Retinal pigment epithelial cell (primary cell): ENCODE measurements around the gene FOS.

Experiments
- DNase-seq: peaks from one replicate; pipeline ENCODE4 v3.0.0-alpha.2; 2010; ENCODE audit warnings: low read depth
- H3K4me3 ChIP-seq: 2 replicates; pipeline ENCODE4 v1.5.1; 2011; ENCODE audit warnings: mild to moderate bottlenecking, low read length, control low read depth, moderate library complexity
- TF ChIP-seq, protein P1 (sequence below): conservative IDR thresholded peaks from 2 replicates; pipeline ENCODE4 v1.5.1; 2011; ENCODE audit warnings: low read depth, low read length, control low read depth, inconsistent platforms

FOS gene

DNA sequence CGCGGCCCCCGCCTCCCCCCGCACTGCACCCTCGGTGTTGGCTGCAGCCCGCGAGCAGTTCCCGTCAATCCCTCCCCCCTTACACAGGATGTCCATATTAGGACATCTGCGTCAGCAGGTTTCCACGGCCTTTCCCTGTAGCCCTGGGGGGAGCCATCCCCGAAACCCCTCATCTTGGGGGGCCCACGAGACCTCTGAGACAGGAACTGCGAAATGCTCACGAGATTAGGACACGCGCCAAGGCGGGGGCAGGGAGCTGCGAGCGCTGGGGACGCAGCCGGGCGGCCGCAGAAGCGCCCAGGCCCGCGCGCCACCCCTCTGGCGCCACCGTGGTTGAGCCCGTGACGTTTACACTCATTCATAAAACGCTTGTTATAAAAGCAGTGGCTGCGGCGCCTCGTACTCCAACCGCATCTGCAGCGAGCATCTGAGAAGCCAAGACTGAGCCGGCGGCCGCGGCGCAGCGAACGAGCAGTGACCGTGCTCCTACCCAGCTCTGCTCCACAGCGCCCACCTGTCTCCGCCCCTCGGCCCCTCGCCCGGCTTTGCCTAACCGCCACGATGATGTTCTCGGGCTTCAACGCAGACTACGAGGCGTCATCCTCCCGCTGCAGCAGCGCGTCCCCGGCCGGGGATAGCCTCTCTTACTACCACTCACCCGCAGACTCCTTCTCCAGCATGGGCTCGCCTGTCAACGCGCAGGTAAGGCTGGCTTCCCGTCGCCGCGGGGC lies at the start of gene FOS:
FOS (plus strand) TSS at position 407 of the 731 bp plus-strand sequence; CDS start at position 562, 155 bp downstream.
- peak within 1 kb of the TSS; percentile 74 for H3K4me3 ChIP-seq
- peak; percentile 91 for DNase-seq
- TF ChIP-seq, protein P1, sequence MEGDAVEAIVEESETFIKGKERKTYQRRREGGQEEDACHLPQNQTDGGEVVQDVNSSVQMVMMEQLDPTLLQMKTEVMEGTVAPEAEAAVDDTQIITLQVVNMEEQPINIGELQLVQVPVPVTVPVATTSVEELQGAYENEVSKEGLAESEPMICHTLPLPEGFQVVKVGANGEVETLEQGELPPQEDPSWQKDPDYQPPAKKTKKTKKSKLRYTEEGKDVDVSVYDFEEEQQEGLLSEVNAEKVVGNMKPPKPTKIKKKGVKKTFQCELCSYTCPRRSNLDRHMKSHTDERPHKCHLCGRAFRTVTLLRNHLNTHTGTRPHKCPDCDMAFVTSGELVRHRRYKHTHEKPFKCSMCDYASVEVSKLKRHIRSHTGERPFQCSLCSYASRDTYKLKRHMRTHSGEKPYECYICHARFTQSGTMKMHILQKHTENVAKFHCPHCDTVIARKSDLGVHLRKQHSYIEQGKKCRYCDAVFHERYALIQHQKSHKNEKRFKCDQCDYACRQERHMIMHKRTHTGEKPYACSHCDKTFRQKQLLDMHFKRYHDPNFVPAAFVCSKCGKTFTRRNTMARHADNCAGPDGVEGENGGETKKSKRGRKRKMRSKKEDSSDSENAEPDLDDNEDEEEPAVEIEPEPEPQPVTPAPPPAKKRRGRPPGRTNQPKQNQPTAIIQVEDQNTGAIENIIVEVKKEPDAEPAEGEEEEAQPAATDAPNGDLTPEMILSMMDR = no peak

DNA sequence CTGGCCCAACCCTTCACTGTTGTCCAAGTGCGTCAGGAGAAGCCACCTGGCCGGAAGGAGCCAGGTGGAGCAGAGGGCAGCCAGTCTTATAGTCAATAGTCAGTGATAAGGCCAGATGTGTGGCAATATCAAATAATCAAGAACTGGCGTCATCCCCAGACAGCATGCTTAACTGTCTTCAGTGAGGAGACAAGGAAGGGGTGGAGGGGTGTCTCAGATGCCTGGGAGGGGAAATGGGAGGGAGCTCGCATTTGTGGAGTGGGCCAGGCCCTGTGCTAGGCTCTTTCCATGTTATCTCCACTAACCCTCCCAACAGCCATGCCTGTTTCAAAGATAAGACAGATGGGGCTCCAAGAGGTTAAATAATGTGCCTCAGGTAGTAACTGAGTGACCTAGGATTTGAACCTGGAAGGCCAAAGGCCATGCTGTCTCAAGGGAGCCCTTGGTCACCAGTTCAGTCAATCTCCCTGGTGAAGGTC lies 48.9 kb upstream of the FOS start:
- no peak overlapping the region for H3K4me3 ChIP-seq
- TF ChIP-seq, protein P1 = no peak
- DNase-seq = no peak

DNA sequence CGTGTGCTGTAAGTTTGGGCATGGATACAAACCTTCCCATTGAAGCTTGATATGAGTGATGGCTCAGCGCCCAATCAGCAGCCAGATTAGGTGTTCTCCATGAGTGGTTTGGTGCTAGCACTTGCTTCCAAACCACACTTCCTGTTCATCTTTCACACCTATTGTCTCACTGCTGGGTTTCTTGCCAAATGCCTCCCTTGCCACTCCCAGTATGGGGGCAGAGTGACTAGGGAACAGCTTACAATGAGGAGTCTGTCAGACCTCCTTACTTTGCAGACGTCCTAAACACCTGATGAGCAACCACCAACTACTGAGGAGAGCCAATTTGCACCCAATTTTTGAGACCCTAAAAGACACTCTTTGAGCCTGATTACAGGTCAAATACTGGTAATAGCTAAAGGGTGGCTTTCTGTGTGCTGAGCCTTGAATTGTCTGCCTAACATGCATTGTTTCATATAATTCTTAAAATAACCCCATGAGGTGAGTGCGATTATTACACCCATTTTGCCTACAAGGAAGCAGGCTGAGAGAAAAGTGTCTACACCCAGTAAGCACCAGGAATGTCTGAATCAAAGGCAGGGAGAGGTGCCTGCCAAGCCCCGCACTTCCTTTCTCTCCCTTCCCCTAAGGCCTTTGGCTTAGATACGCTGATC lies 48.4 kb upstream of the FOS start:
- DNase-seq = peak; percentile 68
- H3K4me3 ChIP-seq = no peak overlapping the region
- TF ChIP-seq, protein P1 = peak; percentile 32

DNA sequence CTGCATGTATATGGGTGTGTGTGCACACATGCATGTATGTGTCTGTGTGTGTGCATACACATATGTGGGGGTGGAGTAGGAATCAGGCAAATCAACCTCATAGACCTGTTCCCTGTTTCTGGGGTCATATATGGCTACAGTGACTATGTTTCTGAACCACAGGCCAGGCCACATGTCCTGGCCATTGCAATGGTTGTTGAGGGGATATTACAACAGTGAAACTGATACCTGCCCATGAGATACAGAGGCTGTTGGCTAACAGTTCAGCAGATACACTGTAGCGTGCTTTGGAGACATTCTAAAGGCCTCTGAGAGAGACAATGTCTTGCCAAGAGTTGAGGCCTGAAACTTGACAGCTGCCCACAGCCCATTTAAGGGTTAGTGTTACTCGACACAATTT lies 47.3 kb upstream of the FOS start:
- TF ChIP-seq, protein P1 = no peak
- DNase-seq = no peak

DNA sequence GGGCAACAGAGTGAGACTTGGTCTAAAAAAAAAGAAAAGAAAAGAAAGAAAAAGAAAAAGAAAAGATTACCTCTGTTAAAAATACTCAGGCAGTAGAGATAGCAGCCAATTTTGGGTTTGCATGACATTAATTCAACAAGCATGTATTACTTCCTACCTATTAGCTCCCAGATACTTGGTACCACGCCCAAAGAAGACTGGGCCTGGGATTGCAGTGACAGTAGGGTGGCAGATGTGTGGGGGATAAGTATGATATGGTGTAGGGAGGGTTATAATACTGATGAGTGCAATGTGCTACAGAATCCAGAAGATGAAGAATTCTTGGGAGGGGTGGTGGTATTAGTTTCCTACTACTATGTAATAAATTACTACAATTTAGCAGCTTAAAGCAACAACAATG lies 46.4 kb upstream of the FOS start:
- TF ChIP-seq, protein P1 = no peak
- no peak for DNase-seq
- no peak overlapping the region for H3K4me3 ChIP-seq

More for the DNA sequence above, 47.3 kb upstream of the FOS start:
- no peak overlapping the region for H3K4me3 ChIP-seq

DNA sequence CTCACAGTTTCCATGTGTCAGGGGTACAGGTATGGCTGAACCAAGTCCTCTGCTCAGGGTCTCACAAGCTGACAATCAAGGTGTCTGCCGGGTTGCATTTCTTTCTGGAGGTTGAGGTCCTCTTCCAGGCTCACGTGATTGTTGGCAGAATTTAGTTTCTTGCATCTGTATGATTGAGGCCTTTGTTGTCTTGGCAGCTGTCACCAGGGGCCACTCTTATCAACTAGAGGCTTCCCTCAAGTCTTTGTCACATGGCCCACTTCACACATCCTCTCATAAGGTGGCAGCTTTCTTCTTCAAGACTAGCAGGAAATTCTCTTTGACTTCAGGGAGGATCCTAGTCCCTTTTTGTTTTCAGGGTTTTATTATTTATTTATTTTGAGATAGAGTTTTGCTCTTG lies 46.0 kb upstream of the FOS start:
- TF ChIP-seq, protein P1 = no peak
- no peak for DNase-seq
- no peak overlapping the region for H3K4me3 ChIP-seq
